Osteoblast (primary cell): ENCODE data around the gene PRM1. TPM values are rescaled to one million over a fixed set of nuclear protein-coding genes. Genes with fewer than 3 reads are reported as not detected.

Experiments
- DNase-seq: peaks from one replicate; pipeline ENCODE4 v3.0.0; 2011; ENCODE audit warnings: low spot score, mixed read lengths; ENCODE audit not compliant: insufficient read length; ENCODE audit errors: missing footprints
- H2AFZ ChIP-seq: 2 replicates; pipeline ENCODE4 v1.6.0; 2011; ENCODE audit warnings: mild to moderate bottlenecking, low read length
- H3K27ac ChIP-seq: 2 replicates; pipeline ENCODE4 v1.5.1; 2011; ENCODE audit warnings: mild to moderate bottlenecking, low read depth, low read length, moderate library complexity
- H3K27me3 ChIP-seq: 2 replicates; pipeline ENCODE4 v1.6.0; 2012; ENCODE audit warnings: mild to moderate bottlenecking, control low read depth, inconsistent platforms, low read length, moderate library complexity; ENCODE audit not compliant: insufficient read depth
- H3K36me3 ChIP-seq: 2 replicates; pipeline ENCODE4 v1.5.1; 2011; ENCODE audit warnings: mild to moderate bottlenecking, low read length, control low read depth, moderate library complexity; ENCODE audit not compliant: insufficient read depth
- H3K4me1 ChIP-seq: 2 replicates; pipeline ENCODE4 v1.5.1; 2011; ENCODE audit warnings: mild to moderate bottlenecking, low read length, control low read depth, moderate library complexity; ENCODE audit not compliant: insufficient read depth
- H3K4me2 ChIP-seq: 2 replicates; pipeline ENCODE4 v1.6.0; 2011; ENCODE audit warnings: mild to moderate bottlenecking, low read length; ENCODE audit not compliant: insufficient read depth
- H3K4me3 ChIP-seq: fragments of 200-600 bp; sonication (generic); 3 replicates; pipeline ENCODE4 v1.5.1; 2012; ENCODE audit warnings: mild to moderate bottlenecking, low read length, inconsistent platforms; ENCODE audit not compliant: insufficient read depth
- H3K79me2 ChIP-seq: 2 replicates; pipeline ENCODE4 v1.6.0; 2012; ENCODE audit warnings: mild to moderate bottlenecking, low read length, control low read depth, inconsistent platforms; ENCODE audit not compliant: insufficient read depth
- H3K9me3 ChIP-seq: 2 replicates; pipeline ENCODE4 v1.5.1; 2011; ENCODE audit warnings: low read depth, low read length, control low read depth
- H4K20me1 ChIP-seq: 2 replicates; pipeline ENCODE4 v1.6.0; 2012; ENCODE audit warnings: mild to moderate bottlenecking, low read length, control low read depth; ENCODE audit not compliant: insufficient read depth
- total RNA-seq: library from RNA; depleted of rRNA; stranded (reverse); fragments of >200 nt; gene quantifications from 2 replicates; pipeline ENCODE4 v1.2.3, GENCODE V29; 2012
- TF ChIP-seq, protein P1 (sequence below): IDR thresholded peaks from 2 replicates; pipeline ENCODE4 v1.5.1; 2011; ENCODE audit warnings: mild to moderate bottlenecking, low read depth, low read length, moderate library complexity; ENCODE audit errors: extremely low read depth

Gene PRM1
- total RNA-seq, 1 donor = not detected

DNA sequence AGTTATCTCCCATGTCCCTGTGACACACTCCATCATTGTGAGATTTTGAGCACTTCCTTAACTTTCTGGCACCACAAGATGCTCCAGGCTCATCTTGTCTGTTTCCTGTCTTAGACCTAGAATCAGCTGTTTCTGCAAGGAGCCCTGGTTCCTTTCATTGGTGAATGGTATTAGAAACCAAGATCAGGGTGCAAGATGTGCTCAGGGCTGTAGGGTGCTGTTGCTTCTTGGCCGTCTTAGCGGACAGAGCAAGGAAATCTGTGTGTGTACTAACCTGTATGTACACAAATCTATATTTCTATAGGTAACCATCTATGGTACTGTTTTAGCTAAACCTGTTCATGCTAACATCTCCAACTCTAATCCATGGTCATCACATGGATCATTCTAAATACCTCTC, 8.1 kb upstream of the PRM1 start:
- no peaks in the 10 kb centered on the region for H4K20me1 ChIP-seq
- no peak overlapping the region for H2AFZ ChIP-seq
- H3K27me3 ChIP-seq = peaks cover 27% of the 10 kb centered on the region
- H3K4me1 ChIP-seq = no peaks in the 10 kb centered on the region
- H3K4me3 ChIP-seq = no peak overlapping the region
- no peaks in the 10 kb centered on the region for H3K9me3 ChIP-seq
- TF ChIP-seq, protein P1, sequence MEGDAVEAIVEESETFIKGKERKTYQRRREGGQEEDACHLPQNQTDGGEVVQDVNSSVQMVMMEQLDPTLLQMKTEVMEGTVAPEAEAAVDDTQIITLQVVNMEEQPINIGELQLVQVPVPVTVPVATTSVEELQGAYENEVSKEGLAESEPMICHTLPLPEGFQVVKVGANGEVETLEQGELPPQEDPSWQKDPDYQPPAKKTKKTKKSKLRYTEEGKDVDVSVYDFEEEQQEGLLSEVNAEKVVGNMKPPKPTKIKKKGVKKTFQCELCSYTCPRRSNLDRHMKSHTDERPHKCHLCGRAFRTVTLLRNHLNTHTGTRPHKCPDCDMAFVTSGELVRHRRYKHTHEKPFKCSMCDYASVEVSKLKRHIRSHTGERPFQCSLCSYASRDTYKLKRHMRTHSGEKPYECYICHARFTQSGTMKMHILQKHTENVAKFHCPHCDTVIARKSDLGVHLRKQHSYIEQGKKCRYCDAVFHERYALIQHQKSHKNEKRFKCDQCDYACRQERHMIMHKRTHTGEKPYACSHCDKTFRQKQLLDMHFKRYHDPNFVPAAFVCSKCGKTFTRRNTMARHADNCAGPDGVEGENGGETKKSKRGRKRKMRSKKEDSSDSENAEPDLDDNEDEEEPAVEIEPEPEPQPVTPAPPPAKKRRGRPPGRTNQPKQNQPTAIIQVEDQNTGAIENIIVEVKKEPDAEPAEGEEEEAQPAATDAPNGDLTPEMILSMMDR = no peak
- no peak overlapping the region for H3K27ac ChIP-seq
- H3K4me2 ChIP-seq = no peak overlapping the region
- DNase-seq = peak; percentile 69
- no peaks in the 10 kb centered on the region for H3K36me3 ChIP-seq
- no peaks in the 10 kb centered on the region for H3K79me2 ChIP-seq

DNA sequence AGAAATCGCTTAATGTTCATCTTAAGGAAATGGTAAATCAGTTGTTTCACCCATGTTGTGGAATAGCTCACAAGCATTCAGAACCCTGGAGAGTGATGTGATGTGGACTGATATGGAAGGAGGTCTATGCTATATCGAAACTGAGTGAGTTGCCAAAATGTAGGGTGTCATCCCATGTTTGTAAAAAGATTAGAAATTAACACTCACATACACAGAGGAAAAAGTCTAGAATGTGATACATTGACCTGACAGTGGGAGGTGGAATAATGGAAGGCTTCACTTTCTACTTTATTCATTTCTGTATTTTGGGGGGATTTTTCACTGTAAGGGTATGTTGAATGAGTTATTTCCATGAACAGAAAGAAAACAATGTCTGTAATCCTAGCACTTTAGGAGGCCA, 4.7 kb upstream of the PRM1 start:
- H3K4me3 ChIP-seq = no peak overlapping the region
- H3K27ac ChIP-seq = no peak overlapping the region
- H3K27me3 ChIP-seq = peaks cover 14% of the 10 kb centered on the region
- no peak overlapping the region for H3K4me2 ChIP-seq
- no peaks in the 10 kb centered on the region for H3K4me1 ChIP-seq
- no peaks in the 10 kb centered on the region for H4K20me1 ChIP-seq
- no peak overlapping the region for H2AFZ ChIP-seq
- H3K79me2 ChIP-seq = no peaks in the 10 kb centered on the region
- H3K36me3 ChIP-seq = no peaks in the 10 kb centered on the region
- no peaks in the 10 kb centered on the region for H3K9me3 ChIP-seq
- TF ChIP-seq, protein P1 = no peak
- DNase-seq = peak; percentile 55

DNA sequence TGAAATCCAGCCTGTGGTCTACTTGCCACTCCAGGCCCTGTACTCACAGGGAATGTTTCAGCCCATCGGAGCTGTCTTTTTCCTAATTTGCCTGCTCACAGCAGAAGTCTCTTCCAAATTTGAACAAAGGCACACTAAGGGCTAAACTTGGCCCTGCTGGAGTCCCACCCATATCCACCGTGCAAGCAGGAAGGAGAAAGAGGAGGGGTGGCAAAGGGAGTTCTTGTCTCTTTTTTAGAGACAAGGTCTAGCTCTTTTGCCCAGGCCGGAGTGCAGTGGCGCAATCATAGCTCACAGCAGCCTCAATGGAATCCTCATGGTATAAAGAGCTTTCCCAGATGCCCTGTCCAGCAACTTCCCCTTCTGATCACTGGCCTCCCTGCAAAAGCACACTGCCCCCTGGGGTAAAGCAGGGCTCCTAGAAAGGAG, 2.7 kb upstream of the PRM1 start:
- H3K4me1 ChIP-seq = no peaks in the 10 kb centered on the region
- TF ChIP-seq, protein P1 = no peak
- H2AFZ ChIP-seq = no peak overlapping the region
- no peak overlapping the region for H3K27ac ChIP-seq
- no peaks in the 10 kb centered on the region for H3K9me3 ChIP-seq
- no peak overlapping the region for H3K4me2 ChIP-seq
- H3K4me3 ChIP-seq = no peak overlapping the region
- H3K27me3 ChIP-seq = peaks cover 6% of the 10 kb centered on the region
- H3K36me3 ChIP-seq = no peaks in the 10 kb centered on the region
- no peaks in the 10 kb centered on the region for H3K79me2 ChIP-seq
- H4K20me1 ChIP-seq = no peaks in the 10 kb centered on the region
- peak; percentile 14 for DNase-seq

DNA sequence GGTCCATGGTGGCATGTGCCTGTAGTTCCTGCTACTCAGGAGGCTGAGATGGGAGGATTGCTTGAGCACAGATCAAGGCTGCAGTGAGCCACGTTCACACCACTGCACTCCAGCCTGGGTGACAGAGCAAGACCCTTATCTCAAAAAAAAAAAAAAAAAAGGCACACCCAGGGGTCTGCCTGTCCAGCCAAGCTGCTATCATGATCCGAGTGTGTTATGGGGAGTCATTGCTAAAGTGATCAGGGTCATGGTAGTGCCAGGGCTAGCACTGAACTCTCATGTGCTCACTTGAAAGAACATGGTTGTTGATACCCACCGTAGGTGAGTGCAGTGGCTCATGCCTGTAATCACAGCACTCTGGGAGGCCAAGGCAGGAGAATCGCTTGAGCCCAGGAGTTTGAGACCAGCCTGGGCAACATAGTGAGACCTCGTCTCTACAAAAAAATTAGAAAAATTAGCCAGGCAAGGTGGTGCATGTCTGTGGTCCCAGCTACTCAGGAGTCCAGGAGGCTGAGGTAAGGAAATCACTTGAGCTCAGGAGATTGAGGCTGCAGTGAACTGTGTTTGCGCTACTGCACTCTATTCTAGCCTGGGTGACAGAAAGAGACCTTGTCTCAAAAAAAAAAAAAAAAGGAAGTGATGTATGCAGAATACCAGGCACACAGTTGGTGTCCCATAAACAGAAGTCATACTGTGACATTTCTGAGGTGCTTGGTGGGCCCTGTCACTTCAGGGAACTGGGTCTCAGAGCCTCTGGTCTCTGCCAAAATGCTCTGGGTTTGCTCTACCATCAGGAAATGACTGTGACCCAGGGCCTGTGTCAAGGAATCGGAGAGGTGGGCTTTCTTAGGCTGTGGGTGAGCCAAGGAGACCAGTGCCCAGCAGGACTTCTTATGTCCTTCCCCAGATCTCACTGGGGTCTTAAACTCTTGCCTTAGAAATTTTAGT, 2.2 kb downstream of the PRM1 start:
- no peaks in the 10 kb centered on the region for H4K20me1 ChIP-seq
- H3K27ac ChIP-seq = no peak overlapping the region
- H3K9me3 ChIP-seq = no peaks in the 10 kb centered on the region
- DNase-seq = no peak
- no peak overlapping the region for H3K4me3 ChIP-seq
- H3K4me1 ChIP-seq = no peaks in the 10 kb centered on the region
- no peak overlapping the region for H2AFZ ChIP-seq
- no peaks in the 10 kb centered on the region for H3K79me2 ChIP-seq
- no peak overlapping the region for H3K4me2 ChIP-seq
- no peaks in the 10 kb centered on the region for H3K27me3 ChIP-seq
- no peaks in the 10 kb centered on the region for H3K36me3 ChIP-seq
- TF ChIP-seq, protein P1 = no peak
